Measurements from ENCODE around the gene SPIRE2. TPM values are rescaled to one million over a fixed set of nuclear protein-coding genes. Genes with fewer than 3 reads are reported as not detected.

The SPIRE2 gene
- total and polyA plus RNA-seq, 12 donors, result 2.8 to 14.4 (median 5.0) TPM

GRCh38 chr16:89869911-89870310 is 41.6 kb downstream of the SPIRE2 start:
- 94 to 95% (median 94%) methylated on average over 12 of the region's 12 CpGs for WGBS, 4 donors
- intact Hi-C loops (cut with DNase I), result loop anchor here (10.0 kb wide), 2 partner anchors 125 to 165 kb away; partner anchors contain the start of gene SPATA2L (in 1 of the 2)
- H3K4me3 ChIP-seq, result no peak overlapping the region

GRCh38 chr16:89870440-89870839 is 42.2 kb downstream of the SPIRE2 start:
- Histone ChIP-seq H3K36me3 (replicated peaks in 1 of 2) (no peaks in the 10 kb centered on the region), H3K9me3 (replicated peaks in 1 of 3) (no peaks in the 10 kb centered on the region), H3K4me3 (no peak overlapping the region), H3K27me3 (no peaks in the 10 kb centered on the region), H3K27ac (no peak overlapping the region), H3K4me1 (replicated peaks in 1 of 2) (peaks cover 15 to 16% of the 10 kb centered on the region in 2 donors)
- DNase-seq, result no peak
- TF ChIP-seq CTCF (IDR thresholded peaks at IDR 0.05) (no peak), POLR2A (IDR thresholded peaks at IDR 0.05) (no peak)
- intact Hi-C loops (cut with DNase I), result no loop called here
- 94 to 100% (median 95%) methylated on average over 2 to 6 of the region's 6 CpGs for WGBS, 4 donors

More at GRCh38 chr16:89869911-89870310, 41.6 kb downstream of the SPIRE2 start:
- H3K36me3 ChIP-seq (replicated peaks in 1 of 2), result no peaks in the 10 kb centered on the region
- H3K27me3 ChIP-seq, result no peaks in the 10 kb centered on the region
- DNase-seq, result no peak
- TF ChIP-seq CTCF (IDR thresholded peaks at IDR 0.05) (no peak), POLR2A (IDR thresholded peaks at IDR 0.05) (no peak)
- peaks cover 13% of the 10 kb centered on the region in 2 donors for H3K4me1 ChIP-seq (replicated peaks in 1 of 2)
- no peak overlapping the region for H3K27ac ChIP-seq
- H3K9me3 ChIP-seq (replicated peaks in 1 of 3), result no peaks in the 10 kb centered on the region

- Histone ChIP-seq H3K36me3 (replicated peaks in 1 of 2) (no peaks in the 10 kb centered on the region), H3K27me3 (no peaks in the 10 kb centered on the region), H3K9me3 (replicated peaks in 1 of 3) (no peaks in the 10 kb centered on the region), H3K4me1 (replicated peaks in 1 of 2) (peaks cover 15 to 16% of the 10 kb centered on the region in 2 donors), H3K27ac (no peak overlapping the region), H3K4me3 (no peak overlapping the region)
- intact Hi-C loops (cut with DNase I), result no loop called here
- 81 to 93% (median 90%) methylated on average over 9 of the region's 9 CpGs for WGBS, 4 donors
- no peak for TF ChIP-seq CTCF (IDR thresholded peaks at IDR 0.05)
- TF ChIP-seq POLR2A (IDR thresholded peaks at IDR 0.05), result no peak
- DNase-seq, result no peak
These were observed 43.6 kb downstream of the SPIRE2 start for GRCh38 chr16:89871895-89872294.

- DNase-seq, result peak; percentile 81 to 89 (median 84)
- peak within 1 kb of the TSS; percentile 91 to 99 (median 96) for H3K4me3 ChIP-seq
- H3K27ac ChIP-seq, result peak within 1 kb of the TSS; percentile 99 to 100 (median 100)
- WGBS, 4 donors, result 0 to 2% (median 1%) methylated on average over 11 to 104 of the region's 104 CpGs
- peaks cover 15 to 20% of the 10 kb centered on the region in 2 donors for H3K4me1 ChIP-seq (replicated peaks in 1 of 2)
- intact Hi-C loops (cut with DNase I), result no loop called here
- H3K36me3 ChIP-seq (replicated peaks in 1 of 2), result peaks cover 0 to under 1% of the 10 kb centered on the region in 2 donors
- TF ChIP-seq CTCF (IDR thresholded peaks at IDR 0.05), result peak in 1 of 6 experiments; percentile 26
- TF ChIP-seq POLR2A (IDR thresholded peaks at IDR 0.05), result peak; percentile 90 to 94
- H3K9me3 ChIP-seq (replicated peaks in 1 of 3), result no peaks in the 10 kb centered on the region
- H3K27me3 ChIP-seq, result no peaks in the 10 kb centered on the region
These were observed 45.1 kb downstream of the SPIRE2 start, which contains the start of gene TCF25 for GRCh38 chr16:89873109-89873971. TCF25 (plus strand) TSS chr16:89873592; CDS start chr16:89873668, 76 bp downstream.
